GM18517 (cell line): Measurements from ENCODE around the gene RTTN.
"Not testable (repeated sequence)": the region's sequence is repeated elsewhere in the genome, so short reads cannot be mapped to it uniquely, and the experiment has no call there.

Experiments used
- ATAC-seq: cut with Tn5 transposase; IDR thresholded peaks from one replicate; pipeline ENCODE4 v1.9.1; 2021; ENCODE audit warnings: mild to moderate bottlenecking, moderate library complexity; ENCODE audit not compliant: unreplicated experiment

Gene RTTN

DNA sequence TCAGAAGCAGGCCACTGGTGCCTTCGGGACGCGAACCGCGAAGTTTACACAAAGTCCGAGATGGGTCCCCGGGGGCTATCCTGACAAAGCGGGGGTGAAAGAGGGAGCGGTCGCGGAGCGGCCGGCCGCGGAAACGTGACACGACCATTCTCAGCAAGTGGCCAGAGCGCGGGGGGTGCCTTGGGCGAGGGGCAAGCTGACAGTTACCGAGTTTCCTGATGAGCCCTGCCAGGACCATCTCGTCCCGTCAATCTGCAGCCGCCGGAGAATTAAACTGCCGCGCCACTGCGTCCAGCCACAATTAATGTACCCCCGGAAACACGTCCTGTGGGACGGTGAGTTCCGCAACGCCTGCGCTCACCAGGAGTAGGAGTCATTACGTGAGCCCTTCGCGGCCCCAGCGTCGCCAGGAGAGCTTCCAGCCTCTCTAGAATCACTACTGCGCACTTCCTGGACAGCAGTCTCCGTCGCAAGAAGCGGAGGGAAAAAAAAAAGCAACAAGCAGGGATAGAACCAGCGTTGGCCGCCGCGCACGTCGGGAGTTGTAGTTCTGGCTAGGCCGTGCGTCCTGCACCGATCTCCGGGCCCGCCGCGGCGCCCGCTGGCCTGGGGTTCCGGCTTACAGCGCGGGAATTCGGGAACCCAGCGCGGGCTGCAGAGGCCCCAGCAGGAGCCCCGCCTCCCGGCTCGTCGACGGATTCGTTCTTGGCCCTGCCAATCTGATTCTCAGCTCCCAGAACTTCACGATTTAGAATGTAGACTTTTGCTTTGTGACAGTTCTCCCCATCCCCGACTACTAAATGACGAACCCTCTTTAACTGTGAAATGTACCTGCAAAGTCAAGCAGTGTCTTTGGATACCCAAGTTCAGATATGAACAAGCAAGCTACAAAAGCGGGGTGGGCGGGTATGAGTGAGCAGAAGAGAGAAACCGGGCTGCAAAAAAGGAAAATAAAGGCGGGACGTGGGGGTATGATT, at the start of gene RTTN:
RTTN (minus strand) TSS at position 267 of the 977 bp plus-strand sequence; CDS start at position 238, 29 bp downstream.
- peak; percentile 95 for ATAC-seq

DNA sequence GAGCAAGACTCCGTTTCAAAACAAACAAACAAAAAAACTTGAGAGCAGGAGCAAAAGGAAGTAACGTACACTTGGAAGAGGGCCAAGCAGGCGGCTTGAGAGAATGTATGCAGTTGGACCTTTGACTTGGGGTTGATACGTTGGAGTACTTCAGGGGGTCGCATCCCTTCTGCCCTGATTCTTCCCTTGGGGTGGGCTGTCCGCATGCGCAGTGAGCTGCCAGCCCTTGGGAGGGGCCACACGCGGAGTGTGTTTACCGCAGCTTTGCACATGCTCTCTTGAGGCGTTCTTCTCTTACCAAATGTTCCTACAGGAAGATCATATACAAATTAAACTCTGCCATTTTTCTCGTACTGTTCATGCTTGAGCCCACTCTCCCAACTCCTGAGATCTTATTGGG, 45.3 kb upstream of the RTTN start:
- no peak for ATAC-seq

- not testable (repeated sequence) for ATAC-seq
These were observed 44.4 kb upstream of the RTTN start for GRCh38 chr18:70249861-70250260.

GRCh38 chr18:70249118-70249517, 43.6 kb upstream of the RTTN start:
- no peak for ATAC-seq

DNA sequence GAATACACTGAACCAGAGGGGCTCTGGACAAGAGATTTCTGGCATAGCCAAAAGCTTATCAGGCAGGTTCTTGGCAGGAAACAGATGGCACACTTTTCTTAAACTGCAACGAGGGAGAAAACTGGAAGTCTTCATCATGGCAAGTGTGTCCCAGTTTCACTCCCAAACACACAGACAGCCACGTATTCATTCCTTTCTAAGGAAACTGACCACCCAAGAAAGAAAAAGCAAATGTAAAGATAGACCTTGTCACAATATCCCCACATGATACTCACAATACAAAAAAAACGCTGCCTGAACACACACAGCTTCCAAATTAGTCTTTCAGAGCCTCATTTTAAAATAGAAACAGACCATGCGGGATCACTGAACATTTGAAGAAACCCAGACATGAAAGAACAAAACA, 40.6 kb upstream of the RTTN start:
- no peak for ATAC-seq

- ATAC-seq = no peak
These were observed 37.8 kb upstream of the RTTN start for GRCh38 chr18:70243131-70243929.

DNA sequence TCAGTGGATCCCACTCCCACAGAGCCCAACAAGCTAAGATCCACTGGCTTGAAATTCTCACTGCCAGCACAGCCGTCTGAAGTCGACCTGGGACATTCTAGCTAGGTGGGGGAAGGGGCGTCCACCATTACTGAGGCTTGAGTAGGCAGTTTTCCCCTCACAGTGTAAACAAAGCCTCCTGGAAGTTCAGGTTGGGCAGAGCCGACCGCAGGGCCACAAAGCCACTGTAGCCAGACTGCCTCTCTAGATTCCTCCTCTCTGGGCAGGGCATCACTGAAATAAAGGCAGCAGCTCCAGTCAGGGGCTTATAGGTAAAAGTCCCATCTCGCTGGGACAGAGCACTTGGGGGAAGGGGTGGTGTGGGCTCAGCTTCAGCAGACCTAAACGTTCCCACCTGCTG, 31.4 kb upstream of the RTTN start:
- ATAC-seq = not testable (repeated sequence)

GRCh38 chr18:70235478-70235877, 30.0 kb upstream of the RTTN start:
- no peak for ATAC-seq

- ATAC-seq = no peak
These were observed 29.4 kb upstream of the RTTN start for GRCh38 chr18:70234667-70235459.

- ATAC-seq = no peak
These were observed 28.5 kb upstream of the RTTN start for GRCh38 chr18:70233974-70234373.

DNA sequence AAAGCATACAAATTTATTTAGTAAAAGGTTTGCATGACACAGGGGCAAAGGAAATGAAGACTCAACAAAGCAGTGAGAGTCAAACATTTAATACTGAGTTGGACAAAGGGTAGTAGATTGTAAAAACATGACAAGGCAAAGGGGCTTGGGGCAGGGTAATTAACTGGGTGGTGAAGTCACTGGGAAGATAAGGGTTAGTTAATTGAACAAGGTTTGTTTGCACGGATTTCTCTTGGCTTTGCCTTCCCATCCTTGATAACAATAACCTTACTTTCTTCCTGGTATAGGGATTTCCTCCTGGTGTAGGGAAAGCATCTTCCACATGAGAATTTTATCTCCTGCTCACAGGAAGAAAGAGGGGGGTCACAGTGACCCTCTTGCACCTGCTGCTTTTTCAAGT, 26.8 kb upstream of the RTTN start:
- no peak for ATAC-seq

DNA sequence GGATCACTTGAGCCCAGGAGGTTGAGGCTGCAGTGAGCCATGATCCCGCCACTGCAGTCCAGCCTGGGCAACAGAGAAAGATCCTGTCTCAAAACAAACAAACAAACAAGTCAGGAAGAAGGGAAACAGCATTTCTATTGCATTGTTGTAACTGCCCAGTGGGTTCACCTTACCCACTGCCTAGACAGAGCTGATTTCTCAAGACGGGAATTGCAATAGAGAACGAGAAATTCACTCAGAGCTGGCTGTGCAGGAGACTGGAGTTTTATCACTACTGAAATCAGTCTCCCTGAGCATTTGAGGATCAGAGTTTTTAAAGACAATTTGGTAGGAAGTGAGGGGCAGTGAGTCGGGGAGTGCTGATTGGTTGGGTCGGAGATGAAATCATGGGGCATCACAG, 24.2 kb upstream of the RTTN start:
- ATAC-seq = no peak

GRCh38 chr18:70228536-70228935, 23.0 kb upstream of the RTTN start:
- ATAC-seq = no peak

DNA sequence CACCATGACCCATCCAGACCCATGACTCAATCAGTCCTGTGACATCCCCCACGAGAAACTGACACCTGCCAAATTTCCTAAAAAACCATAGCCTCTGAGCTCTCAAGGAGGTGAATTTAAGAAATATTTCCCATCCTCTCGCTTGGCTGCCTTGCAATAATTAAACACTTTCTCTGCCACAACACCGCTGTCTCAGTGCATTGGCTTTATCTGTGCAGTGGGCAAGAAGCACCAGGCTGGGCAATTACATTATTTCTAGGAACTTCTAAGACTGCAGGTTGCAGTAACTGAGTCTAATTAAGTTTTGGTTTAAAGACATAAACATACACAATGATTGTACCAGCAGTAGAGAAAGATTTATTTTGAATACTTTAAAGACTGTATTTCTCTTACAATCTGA, 22.0 kb upstream of the RTTN start:
- ATAC-seq = no peak

GRCh38 chr18:70221915-70222278, 16.4 kb upstream of the RTTN start:
- ATAC-seq = no peak

DNA sequence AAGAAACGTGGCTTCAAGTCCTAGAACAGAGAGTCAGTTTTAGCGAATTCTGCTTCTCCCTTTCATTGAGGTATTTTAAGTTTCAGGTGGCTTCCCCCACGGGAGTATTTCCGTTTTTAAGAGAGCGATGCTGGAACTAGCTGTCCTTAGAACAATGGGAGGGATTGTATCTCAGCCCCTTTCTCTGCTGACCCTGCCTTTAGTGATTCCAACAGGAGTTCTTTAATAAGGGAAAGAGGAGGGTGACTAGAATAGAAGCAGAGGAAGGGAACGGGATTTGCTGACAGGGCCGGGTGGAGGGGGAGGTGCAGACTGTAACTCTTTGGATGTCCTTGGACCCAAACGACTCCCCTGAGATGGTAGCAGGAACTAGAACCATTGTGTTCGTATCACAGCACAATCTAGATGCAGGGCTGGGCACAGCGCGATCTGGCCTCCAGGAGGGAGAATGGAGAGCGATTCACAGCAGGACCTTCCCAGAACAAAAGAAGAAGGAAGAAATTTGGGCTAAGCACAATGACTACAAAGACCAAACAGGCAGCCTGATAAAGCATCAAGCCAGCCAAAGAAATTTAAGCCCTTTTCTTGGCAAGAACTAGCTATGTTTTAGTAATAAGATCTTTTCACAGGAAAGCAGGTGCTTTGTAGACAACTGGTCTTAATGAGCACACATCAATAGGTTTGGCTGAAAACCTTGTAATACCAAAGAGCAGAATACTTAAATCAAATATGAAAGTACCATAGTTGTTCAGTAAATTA, 15.8 kb upstream of the RTTN start:
- ATAC-seq = no peak

DNA sequence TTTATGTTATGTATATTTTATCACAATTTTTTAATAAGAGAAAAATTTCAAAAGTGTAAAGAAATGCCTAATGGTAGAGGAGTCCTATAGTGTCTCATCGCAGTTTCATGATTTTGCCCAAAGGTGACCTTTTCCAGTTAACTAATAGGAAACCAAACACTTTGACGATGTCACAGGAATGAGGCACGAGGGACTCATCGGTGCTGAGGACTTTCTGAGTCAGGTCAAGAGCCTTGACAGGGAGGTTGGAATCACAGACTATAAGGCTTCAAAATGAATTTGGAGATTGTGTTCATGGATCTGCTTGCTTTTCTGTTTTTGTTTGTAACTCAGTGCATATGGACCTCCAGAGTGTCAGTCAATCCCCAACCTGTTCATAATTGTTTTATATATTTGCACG, 15.1 kb upstream of the RTTN start:
- ATAC-seq = no peak

DNA sequence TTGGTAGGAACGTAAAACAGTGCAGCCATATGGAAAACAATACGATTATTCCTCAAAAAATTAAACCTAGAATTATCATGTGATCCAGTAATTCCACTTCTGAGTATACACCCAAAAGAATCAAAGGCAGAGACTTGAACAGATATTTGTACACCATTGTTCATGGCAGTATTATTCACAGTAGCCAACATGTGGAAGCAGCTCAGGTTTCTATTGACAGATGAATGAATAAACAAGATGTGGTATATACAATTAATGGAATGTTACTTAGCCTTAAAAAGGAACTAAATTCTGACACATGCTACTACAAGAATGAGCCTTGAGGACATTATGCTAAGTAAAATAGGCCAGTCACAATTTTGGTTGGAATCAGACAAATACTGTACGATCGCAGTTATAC, 14.2 kb upstream of the RTTN start:
- ATAC-seq = no peak

DNA sequence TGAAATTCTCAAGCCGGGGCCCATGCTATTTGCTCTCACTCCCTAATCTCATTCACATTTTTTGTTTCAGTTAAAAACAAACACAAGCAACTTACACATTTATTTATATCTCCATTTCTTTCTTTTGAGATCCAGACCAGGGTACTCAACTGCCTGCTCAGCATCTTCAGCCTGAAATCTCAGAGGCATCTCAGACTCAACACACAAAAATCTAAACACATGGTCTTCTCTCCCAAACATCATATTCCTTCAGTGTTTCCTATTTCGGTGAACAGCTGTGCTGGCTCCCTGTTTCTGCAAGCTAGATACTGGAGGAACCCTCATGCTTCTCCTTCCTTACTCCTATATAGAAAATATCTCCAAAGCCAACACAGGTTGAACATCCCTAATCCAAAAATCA, 11.3 kb upstream of the RTTN start:
- ATAC-seq = no peak

- ATAC-seq = no peak
These were observed 1.7 kb upstream of the RTTN start for GRCh38 chr18:70207181-70207580.
